SK-N-SH treated with all-trans-retinoic acid at 6 μM for 48 hours (cell line): ENCODE data around the gene FER.

Experiments
- ATAC-seq: fragments of 200-7000 bp; cut with Tn5 transposase; 3 replicates; pipeline ENCODE4 v1.9.1; 2020; ENCODE audit warnings: mild to moderate bottlenecking, moderate library complexity
- ARNTL ChIP-seq: fragments of 450-650 bp; formaldehyde crosslinking; IDR thresholded peaks from 2 replicates; pipeline ENCODE4 v1.5.0; 2020; ENCODE audit warnings: low read depth, mild to moderate bottlenecking, moderate library complexity, borderline replicate concordance
- BACH2 ChIP-seq: fragments of 250-450 bp; sonication (Bioruptor Pico); IDR thresholded peaks from 2 replicates; pipeline ENCODE4 v1.9.0; 2021; ENCODE audit warnings: mild to moderate bottlenecking, borderline replicate concordance
- CSDC2 ChIP-seq: fragments of 250-450 bp; sonication (Bioruptor Pico); IDR thresholded peaks from 2 replicates; pipeline ENCODE4 v1.5.0; 2020; ENCODE audit warnings: mild to moderate bottlenecking, moderate library complexity
- ESRRG ChIP-seq: fragments of 250-450 bp; sonication (Bioruptor Pico); IDR thresholded peaks from 2 replicates; pipeline ENCODE4 v1.6.1; 2021; ENCODE audit warnings: mild to moderate bottlenecking
- GLIS3 ChIP-seq: fragments of 250-450 bp; sonication (Bioruptor Pico); IDR thresholded peaks from 2 replicates; pipeline ENCODE4 v1.5.0; 2020; ENCODE audit warnings: mild to moderate bottlenecking, moderate library complexity
- ISL1 ChIP-seq: fragments of 250-450 bp; sonication (Bioruptor Pico); IDR thresholded peaks from 2 replicates; pipeline ENCODE4 v2.1.2; 2022; ENCODE audit warnings: mild to moderate bottlenecking, moderate library complexity
- OSR1 ChIP-seq: fragments of 250-450 bp; sonication (Bioruptor Pico); IDR thresholded peaks from 2 replicates; pipeline ENCODE4 v1.8.0; 2022; ENCODE audit warnings: moderate library complexity, mild to moderate bottlenecking, inconsistent platforms
- PATZ1 ChIP-seq: fragments of 250-450 bp; sonication (Bioruptor Pico); IDR thresholded peaks from 2 replicates; pipeline ENCODE4 v1.8.0; 2020; ENCODE audit warnings: mild to moderate bottlenecking, moderate library complexity, borderline replicate concordance
- PPARA ChIP-seq: fragments of 250-450 bp; sonication (Bioruptor Pico); IDR thresholded peaks from 2 replicates; pipeline ENCODE4 v1.5.0; 2020; ENCODE audit warnings: mild to moderate bottlenecking, borderline replicate concordance
- RARB ChIP-seq: fragments of 250-450 bp; sonication (Bioruptor Pico); IDR thresholded peaks from 2 replicates; pipeline ENCODE4 v1.8.0; 2021; ENCODE audit warnings: mild to moderate bottlenecking, moderate library complexity
- SNAI2 ChIP-seq: fragments of 250-450 bp; sonication (Bioruptor Pico); IDR thresholded peaks from 2 replicates; pipeline ENCODE4 v1.5.0; 2020; ENCODE audit warnings: mild to moderate bottlenecking, moderate library complexity
- TCF4 ChIP-seq: fragments of 250-450 bp; sonication (Bioruptor Pico); IDR thresholded peaks from 2 replicates; pipeline ENCODE4 v1.8.0; 2021; ENCODE audit warnings: mild to moderate bottlenecking, moderate library complexity, borderline replicate concordance
- TOX ChIP-seq: fragments of 250-450 bp; sonication (Bioruptor Pico); IDR thresholded peaks from 2 replicates; pipeline ENCODE4 v1.8.0; 2021; ENCODE audit warnings: mild to moderate bottlenecking, moderate library complexity, borderline replicate concordance
- ZC3H10 ChIP-seq: fragments of 250-450 bp; sonication (Bioruptor Pico); IDR thresholded peaks from 2 replicates; pipeline ENCODE4 v1.5.1; 2021; ENCODE audit warnings: mild to moderate bottlenecking, moderate library complexity
- ZFP3 ChIP-seq: fragments of 250-450 bp; sonication (Bioruptor Pico); IDR thresholded peaks from 2 replicates; pipeline ENCODE4 v1.5.0; 2020; ENCODE audit warnings: mild to moderate bottlenecking, moderate library complexity
- ZFP30 ChIP-seq: fragments of 450-650 bp; formaldehyde crosslinking; IDR thresholded peaks from 2 replicates; pipeline ENCODE4 v1.5.0; 2022; ENCODE audit warnings: mild to moderate bottlenecking, moderate library complexity
- ZNF565 ChIP-seq: fragments of 450-650 bp; formaldehyde crosslinking; conservative IDR thresholded peaks from 2 replicates; pipeline ENCODE4 v1.5.0; 2020; ENCODE audit warnings: low read depth, mild to moderate bottlenecking, moderate library complexity
- ZNF70 ChIP-seq: fragments of 450-650 bp; formaldehyde crosslinking; IDR thresholded peaks from 2 replicates; pipeline ENCODE4 v1.5.0; 2020; ENCODE audit warnings: mild to moderate bottlenecking, moderate library complexity
- ZNF8 ChIP-seq: fragments of 450-650 bp; formaldehyde crosslinking; IDR thresholded peaks from 2 replicates; pipeline ENCODE4 v1.5.0; 2020; ENCODE audit warnings: mild to moderate bottlenecking, moderate library complexity
- TF ChIP-seq, protein P1 (sequence below): fragments of 250-450 bp; sonication (Bioruptor Pico); IDR thresholded peaks from 2 replicates; pipeline ENCODE4 v1.5.1; 2021; ENCODE audit warnings: mild to moderate bottlenecking, moderate library complexity
- TF ChIP-seq, protein P2 (sequence below): fragments of 250-450 bp; sonication (Bioruptor Pico); IDR thresholded peaks from 2 replicates; pipeline ENCODE4 v1.5.1; 2020; ENCODE audit warnings: low read depth, mild to moderate bottlenecking, moderate library complexity

Gene FER

GRCh38 chr5:109173036-109173794 lies 425.5 kb downstream of the FER start:
- no peak for ATAC-seq
- TF ChIP-seq ZFP30 (CRISPR knock-in tag), result no peak
- TF ChIP-seq ZNF8 (CRISPR knock-in tag), result no peak
- no peak for TF ChIP-seq TOX
- TF ChIP-seq BACH2, result no peak
- no peak for TF ChIP-seq ZNF70 (CRISPR knock-in tag)
- TF ChIP-seq, all 23 proteins: peak for 0

- TF ChIP-seq RARB (CRISPR knock-in tag) (no peak), ARNTL (CRISPR knock-in tag) (no peak), OSR1 (CRISPR knock-in tag) (no peak), PATZ1 (CRISPR knock-in tag) (no peak), SNAI2 (CRISPR knock-in tag) (no peak)
- no peak for ATAC-seq
Measured at GRCh38 chr5:109177227-109177626, 429.5 kb downstream of the FER start.

GRCh38 chr5:109177782-109178181 lies 430.1 kb downstream of the FER start:
- TF ChIP-seq ZNF70 (CRISPR knock-in tag) (no peak), RARB (CRISPR knock-in tag) (no peak), CSDC2 (CRISPR knock-in tag) (no peak)
- no peak for ATAC-seq

DNA sequence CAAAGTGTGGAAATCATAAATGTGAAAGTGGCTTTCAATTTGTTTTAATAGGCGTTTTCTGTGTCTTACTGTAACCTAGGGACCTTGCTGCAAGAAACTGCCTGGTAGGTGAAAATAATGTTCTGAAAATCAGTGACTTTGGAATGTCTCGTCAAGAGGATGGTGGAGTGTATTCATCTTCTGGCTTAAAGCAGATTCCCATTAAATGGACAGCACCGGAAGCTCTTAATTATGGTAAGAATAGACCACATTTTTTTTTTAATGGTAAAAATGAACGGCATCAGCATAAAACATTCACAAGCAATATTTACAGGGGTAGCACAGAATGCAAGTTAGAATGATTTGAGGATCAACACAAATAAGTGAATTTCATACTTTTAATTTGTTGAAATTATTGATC lies 433.0 kb downstream of the FER start:
- TF ChIP-seq SNAI2 (CRISPR knock-in tag) (no peak), GLIS3 (CRISPR knock-in tag) (no peak), ZFP30 (CRISPR knock-in tag) (no peak), BACH2 (no peak), CSDC2 (CRISPR knock-in tag) (no peak), PPARA (no peak), PATZ1 (CRISPR knock-in tag) (no peak), TOX (no peak), TCF4 (CRISPR knock-in tag) (no peak)
- ATAC-seq, result no peak

- TF ChIP-seq PPARA, result no peak
- no peak for TF ChIP-seq ZNF70 (CRISPR knock-in tag)
- no peak for TF ChIP-seq TCF4 (CRISPR knock-in tag)
- no peak for TF ChIP-seq PATZ1 (CRISPR knock-in tag)
- TF ChIP-seq CSDC2 (CRISPR knock-in tag), result no peak
- no peak for TF ChIP-seq ZNF565 (CRISPR knock-in tag)
- TF ChIP-seq TOX, result no peak
- TF ChIP-seq ESRRG (CRISPR knock-in tag), result no peak
- no peak for TF ChIP-seq ZC3H10 (CRISPR knock-in tag)
- TF ChIP-seq ZFP3 (CRISPR knock-in tag), result no peak
- TF ChIP-seq, protein P1, sequence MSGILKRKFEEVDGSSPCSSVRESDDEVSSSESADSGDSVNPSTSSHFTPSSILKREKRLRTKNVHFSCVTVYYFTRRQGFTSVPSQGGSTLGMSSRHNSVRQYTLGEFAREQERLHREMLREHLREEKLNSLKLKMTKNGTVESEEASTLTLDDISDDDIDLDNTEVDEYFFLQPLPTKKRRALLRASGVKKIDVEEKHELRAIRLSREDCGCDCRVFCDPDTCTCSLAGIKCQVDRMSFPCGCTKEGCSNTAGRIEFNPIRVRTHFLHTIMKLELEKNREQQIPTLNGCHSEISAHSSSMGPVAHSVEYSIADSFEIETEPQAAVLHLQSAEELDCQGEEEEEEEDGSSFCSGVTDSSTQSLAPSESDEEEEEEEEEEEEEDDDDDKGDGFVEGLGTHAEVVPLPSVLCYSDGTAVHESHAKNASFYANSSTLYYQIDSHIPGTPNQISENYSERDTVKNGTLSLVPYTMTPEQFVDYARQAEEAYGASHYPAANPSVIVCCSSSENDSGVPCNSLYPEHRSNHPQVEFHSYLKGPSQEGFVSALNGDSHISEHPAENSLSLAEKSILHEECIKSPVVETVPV (CRISPR knock-in tag), result no peak
- TF ChIP-seq, protein P2, sequence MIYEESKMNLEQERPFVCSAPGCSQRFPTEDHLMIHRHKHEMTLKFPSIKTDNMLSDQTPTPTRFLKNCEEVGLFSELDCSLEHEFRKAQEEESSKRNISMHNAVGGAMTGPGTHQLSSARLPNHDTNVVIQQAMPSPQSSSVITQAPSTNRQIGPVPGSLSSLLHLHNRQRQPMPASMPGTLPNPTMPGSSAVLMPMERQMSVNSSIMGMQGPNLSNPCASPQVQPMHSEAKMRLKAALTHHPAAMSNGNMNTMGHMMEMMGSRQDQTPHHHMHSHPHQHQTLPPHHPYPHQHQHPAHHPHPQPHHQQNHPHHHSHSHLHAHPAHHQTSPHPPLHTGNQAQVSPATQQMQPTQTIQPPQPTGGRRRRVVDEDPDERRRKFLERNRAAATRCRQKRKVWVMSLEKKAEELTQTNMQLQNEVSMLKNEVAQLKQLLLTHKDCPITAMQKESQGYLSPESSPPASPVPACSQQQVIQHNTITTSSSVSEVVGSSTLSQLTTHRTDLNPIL (CRISPR knock-in tag), result no peak
- TF ChIP-seq OSR1 (CRISPR knock-in tag), result no peak
- TF ChIP-seq RARB (CRISPR knock-in tag), result no peak
- TF ChIP-seq ISL1 (CRISPR knock-in tag), result no peak
- TF ChIP-seq ZFP30 (CRISPR knock-in tag), result no peak
- no peak for TF ChIP-seq ARNTL (CRISPR knock-in tag)
- no peak for TF ChIP-seq GLIS3 (CRISPR knock-in tag)
- no peak for TF ChIP-seq SNAI2 (CRISPR knock-in tag)
- no peak for ATAC-seq
Measured at GRCh38 chr5:109186759-109187158, 439.1 kb downstream of the FER start.
